ENCODE data around the gene VPREB3.

The VPREB3 gene, protein sequence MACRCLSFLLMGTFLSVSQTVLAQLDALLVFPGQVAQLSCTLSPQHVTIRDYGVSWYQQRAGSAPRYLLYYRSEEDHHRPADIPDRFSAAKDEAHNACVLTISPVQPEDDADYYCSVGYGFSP

DNA sequence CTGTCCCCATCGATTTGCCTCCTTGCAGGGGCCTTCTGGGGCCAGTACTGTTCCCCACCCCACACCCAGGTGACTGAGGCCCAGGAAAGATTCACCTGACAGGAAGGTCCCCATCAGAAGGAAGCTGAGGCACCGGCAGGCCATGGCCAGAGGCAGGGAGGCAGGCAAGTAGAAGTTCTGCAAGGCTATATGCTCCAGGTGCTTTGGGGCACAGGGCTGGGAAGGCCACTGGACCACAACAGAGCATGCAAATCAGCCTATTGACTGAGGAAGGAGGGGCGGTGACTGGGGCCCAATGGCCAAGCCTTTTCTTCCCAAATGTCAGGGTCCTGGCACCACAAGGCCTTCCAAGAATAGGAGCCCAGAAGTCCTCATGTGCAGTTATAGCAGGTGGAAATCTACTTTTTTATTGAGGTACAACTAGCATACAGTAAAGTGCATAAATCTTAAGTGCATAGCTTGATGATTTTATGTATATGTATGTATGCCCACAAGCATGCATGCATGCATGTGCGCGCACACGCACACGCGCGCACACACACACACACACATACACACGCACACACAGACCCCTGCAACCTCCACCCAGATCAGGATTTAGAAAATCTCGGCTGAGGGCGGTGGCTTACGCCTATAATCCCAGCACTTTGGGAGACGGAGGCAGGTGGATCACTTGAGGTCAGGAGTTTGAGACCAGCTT, at the start of gene VPREB3:
Gene VPREB3 (minus strand): TSS at position 206 of the 700 bp plus-strand sequence. CDS start 62 bp downstream, at position 144.
- DNase-seq = no peak

DNA sequence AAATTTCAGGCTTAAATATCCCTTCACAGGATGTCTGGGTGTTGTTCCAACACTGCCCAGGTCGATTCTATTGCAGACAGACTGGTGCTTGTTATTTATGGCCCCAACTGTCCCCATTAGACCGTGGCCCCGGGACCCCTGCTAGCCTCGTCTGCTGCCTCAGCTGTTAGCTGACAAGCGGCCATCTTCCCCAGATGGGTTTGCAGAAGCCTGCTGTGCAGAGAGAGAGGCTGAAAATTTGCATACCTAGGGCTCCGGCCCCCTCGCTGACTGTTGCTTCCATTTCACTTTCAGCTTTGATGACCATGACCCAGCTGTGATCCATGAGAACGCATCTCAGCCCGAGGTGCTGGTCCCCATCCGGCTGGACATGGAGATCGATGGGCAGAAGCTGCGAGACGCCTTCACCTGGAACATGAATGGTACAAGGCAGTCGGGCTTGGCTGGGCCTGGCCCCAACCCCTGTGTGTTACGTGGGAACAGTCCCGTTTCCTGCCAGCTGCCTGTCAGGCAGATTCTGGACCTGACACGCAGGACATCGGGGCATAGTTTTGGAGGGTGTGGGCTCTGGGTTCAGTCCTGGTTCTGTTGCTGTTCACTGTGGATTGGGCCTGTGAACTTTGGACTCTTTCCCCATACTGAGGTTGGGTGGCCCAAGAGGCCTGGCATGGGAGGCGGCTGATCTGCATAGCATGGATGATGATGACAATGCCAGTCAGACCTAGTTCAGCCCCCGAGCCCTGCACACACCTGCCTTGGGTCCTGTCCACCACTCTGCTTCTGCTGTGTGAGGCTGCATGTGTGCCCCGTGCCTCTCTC, 49.0 kb upstream of the VPREB3 start:
- DNase-seq = no peak

DNA sequence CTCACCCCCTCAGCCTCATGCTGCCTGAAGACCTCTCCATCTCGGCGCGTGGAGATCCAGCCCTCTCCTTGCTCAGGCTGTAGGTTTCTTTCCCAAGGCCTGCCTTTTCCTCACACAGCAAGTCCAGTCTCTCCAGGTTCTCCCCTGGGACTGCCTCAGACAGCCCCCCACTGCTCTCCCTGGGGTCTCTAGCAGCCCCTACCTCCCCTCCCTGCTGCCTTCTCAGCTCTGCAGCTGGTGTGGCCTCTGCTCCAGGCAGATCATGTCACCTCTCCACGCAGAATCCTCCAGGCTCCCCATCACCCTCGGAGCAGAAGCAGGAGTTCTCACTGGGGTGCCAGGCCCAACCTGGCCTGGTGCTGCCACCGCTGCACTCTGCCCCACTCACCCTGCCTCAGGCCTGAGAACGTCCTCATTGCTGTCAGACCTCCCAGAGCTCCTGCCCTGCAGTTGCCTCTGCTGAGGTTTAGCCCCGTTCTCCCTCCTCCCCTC, 47.7 kb upstream of the VPREB3 start:
- no peak for DNase-seq

DNA sequence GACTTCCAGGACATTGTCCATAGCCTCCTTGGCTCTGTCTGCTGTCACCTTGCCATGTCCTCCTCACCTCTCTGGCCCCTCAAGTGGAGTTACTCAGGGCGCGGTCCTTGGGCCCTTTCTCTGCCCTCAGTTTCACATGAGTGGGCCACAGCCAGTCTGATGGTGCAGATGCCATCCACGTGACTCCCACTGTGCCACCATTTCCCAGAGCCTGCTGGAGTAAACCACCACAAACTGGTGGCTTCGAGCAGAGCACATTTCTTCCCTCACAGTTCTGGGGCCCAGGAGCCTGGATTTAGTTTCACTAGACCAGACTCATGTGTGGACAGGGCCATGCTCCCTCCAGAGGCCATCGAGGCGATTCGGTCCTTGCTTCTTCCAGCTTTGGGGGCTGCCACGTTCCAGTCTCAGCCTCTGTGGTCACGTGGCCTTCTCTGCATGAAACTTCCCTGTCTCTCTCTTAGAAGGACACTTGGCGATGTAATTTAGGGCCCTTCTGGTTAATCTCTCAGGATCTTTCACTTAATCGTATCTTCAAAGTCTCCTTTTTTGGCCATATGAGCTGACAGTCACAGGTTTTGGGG, 47.1 kb upstream of the VPREB3 start:
- DNase-seq = no peak

DNA sequence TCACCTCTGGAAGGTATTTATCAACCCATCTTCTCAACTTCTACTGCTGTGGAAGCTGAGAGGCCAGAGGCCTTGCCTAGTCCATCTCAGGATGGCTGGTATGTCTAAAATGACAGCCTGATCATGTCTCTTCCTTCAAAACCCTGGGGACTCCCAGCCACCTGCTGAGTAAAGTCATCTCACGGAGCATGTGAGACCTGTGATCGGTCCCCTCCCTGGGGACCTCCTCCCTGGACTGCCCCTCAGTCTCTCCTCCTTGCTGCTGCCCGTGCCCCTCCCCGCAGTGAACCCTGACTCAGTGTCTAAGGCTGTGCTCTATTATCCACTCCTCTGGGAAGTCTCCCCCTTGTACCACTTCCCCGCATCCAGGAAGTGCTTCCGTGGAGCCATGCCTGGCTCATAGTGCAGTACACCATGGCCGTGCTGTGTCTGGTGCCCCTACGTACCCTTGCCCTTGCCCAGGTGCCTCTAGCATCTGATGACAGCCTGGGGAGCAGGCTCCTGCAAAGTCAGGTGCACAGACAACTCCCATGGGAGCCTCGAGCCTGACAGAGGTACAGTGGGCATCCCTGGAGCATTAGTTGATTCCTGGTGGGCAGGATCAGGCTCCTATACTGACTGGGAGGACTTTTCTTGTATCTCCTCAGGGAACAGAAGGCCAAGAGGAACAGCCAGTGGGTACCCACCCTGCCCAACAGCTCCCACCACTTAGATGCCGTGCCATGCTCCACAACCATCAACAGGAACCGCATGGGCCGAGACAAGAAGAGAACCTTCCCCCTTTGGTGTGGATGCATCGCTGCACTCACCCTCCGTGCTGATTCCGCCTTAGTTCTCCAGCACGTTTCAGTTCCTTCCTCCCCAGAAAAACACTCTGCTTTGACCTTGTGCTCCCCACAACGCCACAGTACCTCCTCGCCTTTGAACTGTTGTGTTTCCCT, 46.3 kb upstream of the VPREB3 start:
- no peak for DNase-seq

DNA sequence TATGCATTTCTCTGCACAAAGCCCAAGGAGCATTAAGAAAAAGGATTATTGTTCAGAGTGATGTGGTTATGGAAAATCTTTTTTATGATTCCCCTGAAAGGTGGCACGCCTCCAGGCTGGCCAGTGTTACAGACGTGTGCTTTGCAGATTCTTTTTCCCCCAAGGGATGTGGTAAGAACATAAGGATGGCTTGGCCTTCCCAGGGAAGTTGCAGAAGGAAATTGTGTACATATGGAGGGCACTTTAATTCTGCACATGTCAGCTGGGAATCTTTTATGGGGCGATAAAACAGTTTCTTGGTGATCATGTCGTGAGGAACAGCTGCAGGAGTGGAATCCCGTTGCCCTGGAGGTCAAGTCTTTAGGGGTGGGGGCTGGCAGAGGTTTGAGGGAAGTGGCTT, 42.2 kb upstream of the VPREB3 start:
- DNase-seq = no peak

DNA sequence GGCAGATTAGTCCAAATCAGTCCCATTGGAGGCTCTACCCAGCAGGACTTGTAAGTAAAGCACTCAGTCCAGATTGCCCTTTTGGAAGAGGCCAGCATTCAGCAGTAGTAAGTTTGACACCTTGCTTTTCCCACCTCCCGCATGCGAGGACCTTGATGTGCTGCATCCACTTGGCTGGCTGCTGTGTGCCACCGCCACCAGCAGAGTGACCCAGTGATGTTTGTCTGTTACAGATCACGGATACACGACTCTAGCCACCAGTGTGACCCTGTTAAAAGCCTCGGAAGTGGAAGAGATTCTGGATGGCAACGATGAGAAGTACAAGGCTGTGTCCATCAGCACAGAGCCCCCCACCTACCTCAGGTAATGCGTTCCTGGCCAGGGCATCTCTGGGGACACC, 39.1 kb upstream of the VPREB3 start:
- no peak for DNase-seq

DNA sequence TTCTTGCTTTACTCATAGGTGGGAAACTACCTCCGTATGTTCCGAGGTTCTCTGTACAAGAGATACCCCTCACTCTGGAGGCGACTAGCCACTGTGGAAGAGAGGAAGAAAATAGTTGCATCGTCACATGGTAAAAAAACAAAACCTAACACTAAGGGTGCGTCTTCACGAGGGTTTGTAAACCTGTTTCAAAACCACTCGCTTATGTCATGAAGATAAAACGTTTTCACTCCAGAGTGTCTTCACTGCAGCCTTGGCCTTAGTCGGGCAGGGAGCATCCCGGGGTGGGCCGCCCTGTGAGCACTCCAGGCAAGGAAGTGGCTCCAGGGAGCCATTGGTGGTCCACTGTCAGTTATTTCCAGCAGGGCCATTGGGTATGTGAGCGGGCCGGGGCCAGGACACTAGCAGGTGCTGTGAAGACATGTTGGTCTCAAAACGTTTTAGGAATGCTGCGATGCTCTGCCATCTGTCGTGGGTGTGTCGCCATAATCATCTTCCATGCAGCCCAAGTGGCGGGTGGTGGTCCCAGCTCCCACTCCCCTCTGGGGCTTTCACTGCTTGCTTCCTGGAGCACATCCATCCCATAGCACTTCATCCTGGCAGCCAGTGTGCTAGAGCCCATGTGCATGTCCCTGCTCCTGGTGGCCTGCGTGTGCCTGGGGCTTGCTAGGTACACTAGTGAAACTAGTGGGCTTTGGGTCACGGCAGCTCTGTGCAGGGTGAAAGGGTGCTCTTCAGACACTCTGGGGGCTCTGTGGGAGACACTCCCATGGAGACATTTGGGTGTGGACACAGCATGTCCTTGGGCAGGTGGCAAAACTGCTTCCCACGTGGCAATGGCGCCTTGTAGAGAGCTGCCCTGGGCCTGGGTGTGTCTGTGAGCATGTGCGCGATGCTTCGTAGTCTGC, 37.8 kb upstream of the VPREB3 start:
- DNase-seq = no peak

DNA sequence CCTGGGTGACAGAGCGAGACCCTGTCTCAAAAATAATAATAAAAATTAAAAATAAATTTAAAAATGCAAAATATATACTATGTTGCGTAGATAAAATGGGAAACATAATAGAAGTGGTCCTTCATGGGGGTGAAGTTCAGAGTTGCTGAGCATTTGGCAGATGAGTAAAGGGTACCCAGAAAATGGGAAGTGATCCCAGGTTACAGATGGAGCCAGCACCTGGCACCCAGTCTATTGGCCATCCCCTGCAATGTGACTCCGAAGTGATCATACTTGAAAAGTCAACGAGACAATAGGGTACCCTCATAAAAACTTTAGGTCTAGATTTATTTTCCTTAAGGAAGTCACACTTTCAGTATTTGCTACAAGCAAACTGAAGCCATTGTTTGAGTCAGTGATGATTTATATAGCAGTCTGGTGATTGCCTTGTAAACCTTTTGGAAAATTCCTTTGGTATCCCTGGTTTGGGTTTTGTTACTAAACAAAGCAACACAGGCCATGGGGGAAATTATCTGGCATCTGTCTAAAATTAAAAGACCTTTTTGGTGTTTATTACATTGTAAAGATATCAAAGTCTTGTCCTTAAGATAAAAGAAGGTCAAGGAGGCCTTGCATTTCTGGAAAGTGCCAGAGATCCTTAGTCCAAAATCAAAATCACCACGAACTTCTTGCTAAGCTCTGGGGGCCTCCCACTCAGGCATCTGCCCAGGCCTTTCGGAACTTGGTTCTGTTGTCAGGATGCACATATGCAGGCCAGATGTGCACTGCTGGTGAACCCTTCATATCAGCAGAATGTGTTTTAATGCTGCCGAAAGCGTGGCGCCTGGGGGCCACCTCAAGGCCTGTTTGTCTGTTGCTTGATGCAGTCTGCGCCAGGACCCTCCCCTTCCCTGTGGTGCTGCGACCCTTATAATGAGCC, 36.9 kb upstream of the VPREB3 start:
- DNase-seq = no peak

DNA sequence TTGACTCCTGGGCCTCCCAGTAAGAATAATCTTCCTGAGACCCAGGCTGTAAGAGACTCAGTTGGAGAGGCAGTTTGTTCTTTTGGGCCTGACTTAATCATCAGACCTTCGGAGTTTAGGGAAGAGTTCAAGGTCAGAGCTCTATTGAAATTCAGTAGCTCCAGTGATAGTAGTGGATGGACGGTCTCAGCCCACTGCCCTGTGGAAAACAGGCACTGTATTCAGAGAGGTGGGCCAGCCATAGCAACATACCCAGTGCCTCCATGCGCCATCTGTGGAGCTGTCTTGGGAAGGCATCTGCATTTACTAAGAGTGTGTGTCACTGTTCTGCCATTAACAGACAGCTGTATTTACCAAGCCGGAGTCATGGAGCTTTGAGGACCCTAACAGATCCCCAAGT, 35.4 kb upstream of the VPREB3 start:
- no peak for DNase-seq

DNA sequence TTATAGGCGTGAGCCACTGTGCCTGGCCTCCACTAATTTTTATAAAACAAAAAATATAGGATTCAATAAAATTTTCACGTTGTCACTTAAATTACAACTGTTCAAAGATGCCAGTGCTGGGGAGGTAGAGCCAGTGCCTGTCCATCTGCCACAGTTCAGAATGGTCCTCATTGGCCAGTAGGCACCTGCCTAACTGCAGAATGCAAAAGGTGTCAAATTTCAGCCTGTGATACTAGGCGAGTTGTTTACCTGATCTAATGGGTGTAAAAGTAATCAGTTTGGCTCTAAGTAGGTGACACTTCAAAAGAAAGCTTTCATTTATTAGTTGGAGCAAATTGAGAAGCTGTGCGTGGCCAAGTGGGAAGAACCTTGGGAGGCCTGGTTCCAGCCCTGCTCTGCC, 34.9 kb upstream of the VPREB3 start:
- DNase-seq = no peak

DNA sequence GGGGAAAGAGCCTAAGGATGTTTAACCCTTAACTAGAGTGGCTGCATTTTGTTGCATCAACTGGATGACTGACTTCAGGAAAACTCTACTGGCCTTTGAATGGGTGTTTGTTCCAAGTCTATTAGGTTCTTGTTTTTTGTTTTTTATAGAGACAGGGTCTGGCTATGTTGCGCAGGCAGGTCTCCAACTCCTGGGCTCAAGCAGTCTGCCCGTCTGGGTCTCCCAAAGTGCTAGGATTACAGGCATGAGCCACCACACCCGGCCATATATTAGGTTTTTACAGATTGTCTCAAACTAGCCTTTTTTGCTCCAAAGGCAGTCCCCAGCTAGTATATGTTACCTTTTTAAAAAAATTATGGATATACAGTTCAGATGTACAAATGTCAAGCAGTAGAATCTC, 33.7 kb upstream of the VPREB3 start:
- no peak for DNase-seq

DNA sequence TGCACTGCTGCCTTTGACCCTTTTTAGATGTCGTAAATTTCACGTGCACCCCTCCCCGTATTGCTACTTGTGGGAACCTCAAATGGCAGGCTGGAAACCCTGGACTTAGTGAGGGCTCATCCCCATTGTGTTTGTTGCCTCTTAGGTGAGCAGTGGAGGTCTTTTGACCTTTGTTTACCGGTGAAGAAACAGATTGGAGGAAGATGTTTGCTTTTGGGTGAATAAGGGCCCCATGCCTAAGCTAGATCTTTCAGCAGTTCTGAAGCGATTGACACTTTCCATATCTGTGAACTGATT, 33.3 kb upstream of the VPREB3 start:
- DNase-seq = no peak

DNA sequence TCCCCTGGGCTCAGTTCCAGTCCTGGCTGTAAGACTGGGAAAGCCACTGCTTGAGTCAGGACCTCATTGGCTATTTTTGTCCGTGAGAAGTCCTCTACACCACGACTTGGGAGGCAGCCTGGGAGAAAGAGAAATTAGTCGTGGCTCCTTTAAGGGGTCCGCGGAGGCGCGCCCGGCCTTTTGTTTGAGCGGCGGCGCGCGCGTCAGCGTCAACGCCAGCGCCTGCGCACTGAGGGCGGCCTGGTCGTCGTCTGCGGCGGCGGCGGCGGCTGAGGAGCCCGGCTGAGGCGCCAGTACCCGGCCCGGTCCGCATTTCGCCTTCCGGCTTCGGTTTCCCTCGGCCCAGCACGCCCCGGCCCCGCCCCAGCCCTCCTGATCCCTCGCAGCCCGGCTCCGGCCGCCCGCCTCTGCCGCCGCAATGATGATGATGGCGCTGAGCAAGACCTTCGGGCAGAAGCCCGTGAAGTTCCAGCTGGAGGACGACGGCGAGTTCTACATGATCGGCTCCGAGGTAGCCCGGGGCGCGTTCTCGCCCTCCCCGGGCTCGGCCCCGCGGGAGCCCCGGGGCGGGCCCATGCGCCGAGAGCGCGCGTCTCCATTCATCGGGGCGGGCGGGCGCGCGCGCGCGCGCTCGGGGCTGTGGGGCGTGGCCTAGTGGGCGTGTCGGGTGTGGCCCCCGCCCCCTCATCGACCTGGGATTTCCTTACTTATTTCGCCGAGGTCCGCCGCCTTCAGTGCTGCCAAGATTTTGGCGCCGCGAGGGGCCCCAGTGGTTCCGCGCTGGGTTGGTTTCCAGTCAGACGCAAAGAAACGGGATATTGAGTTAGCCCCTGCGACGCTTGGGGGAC, 32.8 kb upstream of the VPREB3 start, which contains the start of gene SMARCB1:
Gene SMARCB1 (plus strand): TSS at position 215 of the 848 bp plus-strand sequence. CDS start 204 bp downstream, at position 419.
- DNase-seq = peak; percentile 57

DNA sequence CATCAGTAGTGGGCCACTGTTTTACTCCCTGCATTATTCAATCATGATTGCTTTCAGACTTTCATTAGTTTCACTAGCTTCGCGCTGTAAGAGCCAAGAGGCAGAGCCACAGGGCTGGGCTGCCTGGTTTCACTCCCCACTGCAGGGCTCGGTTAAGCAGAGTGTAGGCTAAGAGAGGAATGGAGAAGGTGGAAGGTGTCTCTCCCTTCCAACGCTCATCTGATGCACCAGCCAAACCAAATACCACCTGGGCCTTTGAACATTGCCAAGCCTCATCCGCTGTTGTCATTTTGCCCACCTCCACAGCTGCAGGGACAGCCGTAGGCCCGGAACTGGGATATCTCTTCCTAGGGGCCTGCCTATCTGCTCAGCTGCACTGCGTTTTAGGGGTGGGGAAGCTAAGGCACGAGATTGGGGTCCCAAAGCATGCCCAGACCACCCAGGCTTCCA, 32.1 kb upstream of the VPREB3 start:
- no peak for DNase-seq

DNA sequence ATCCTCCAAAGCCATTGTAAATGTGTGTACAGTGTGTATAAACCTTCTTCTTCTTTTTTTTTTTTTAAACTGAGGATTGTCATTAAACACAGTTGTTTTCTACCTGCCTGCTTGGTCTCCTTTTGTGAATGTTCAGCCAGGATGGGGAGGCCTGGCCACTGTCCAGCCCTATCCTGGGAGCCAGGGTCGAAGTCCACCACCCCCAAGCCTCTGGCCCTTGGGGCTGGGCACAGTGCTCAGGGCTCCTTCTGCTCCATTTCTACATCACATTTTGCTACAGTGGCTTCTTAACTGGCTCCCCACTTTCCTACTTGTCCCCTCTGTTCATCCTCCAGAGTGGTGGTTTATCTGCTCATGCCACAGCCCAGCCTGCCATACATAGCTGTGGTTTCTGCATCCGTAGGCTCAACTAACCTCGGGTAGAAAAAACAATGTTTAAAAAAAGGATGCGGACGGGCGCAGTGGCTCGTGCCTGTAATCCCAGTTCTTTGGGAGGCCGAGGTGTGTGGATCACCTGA, 30.0 kb upstream of the VPREB3 start:
- DNase-seq = no peak

DNA sequence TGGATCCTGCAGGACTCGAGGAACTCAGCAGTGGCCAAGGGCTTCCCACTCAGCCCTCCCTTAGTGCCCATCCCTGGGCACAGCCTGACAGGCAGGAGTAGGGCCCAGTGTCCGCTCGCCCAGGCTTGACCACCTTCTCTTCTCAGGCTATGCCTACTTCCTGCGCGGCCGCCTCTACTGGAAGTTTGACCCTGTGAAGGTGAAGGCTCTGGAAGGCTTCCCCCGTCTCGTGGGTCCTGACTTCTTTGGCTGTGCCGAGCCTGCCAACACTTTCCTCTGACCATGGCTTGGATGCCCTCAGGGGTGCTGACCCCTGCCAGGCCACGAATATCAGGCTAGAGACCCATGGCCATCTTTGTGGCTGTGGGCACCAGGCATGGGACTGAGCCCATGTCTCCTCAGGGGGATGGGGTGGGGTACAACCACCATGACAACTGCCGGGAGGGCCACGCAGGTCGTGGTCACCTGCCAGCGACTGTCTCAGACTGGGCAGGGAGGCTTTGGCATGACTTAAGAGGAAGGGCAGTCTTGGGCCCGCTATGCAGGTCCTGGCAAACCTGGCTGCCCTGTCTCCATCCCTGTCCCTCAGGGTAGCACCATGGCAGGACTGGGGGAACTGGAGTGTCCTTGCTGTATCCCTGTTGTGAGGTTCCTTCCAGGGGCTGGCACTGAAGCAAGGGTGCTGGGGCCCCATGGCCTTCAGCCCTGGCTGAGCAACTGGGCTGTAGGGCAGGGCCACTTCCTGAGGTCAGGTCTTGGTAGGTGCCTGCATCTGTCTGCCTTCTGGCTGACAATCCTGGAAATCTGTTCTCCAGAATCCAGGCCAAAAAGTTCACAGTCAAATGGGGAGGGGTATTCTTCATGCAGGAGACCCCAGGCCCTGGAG, 29.3 kb upstream of the VPREB3 start:
- no peak for DNase-seq

DNA sequence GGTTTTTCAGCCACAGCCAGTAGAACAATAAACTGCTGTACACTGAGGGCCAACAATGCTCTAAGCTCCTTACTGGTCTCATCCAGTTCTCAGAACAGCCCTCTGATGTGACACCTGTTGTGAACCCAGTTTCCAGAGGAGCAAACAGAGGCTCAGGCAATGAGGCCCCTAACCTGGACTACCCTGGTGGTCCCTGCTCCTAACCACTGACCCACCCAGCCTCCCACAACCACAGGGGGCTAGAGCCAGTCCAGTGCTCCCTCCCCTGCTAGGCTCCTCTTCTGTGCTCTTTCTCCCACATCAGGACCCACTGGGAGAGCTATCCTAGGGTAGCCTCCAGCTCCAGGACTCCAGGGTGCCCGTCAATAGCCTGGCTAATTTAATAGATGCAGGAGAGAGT, 28.5 kb upstream of the VPREB3 start:
- DNase-seq = no peak
